ENCODE data around the gene SPOCK2.

Gene SPOCK2

GRCh38 chr10:72022228-72022627, 66.1 kb downstream of the SPOCK2 start:
- no peak for TF ChIP-seq CTCF (IDR thresholded peaks at IDR 0.05; ENCODE audit: extremely low read depth, insufficient read depth, missing control alignments)
- in situ Hi-C loops (cut with MboI; ENCODE audit: low pct_unique_long_range_greater_than_20kb, low sequenced_read_pairs, unreplicated experiment), result no loop called here
- DNase-seq (ENCODE audit: low spot score), result no peak

- no peak for DNase-seq (ENCODE audit: low spot score)
- in situ Hi-C loops (cut with MboI; ENCODE audit: low pct_unique_long_range_greater_than_20kb, low sequenced_read_pairs, unreplicated experiment), result no loop called here
- TF ChIP-seq CTCF (IDR thresholded peaks at IDR 0.05; ENCODE audit: extremely low read depth, insufficient read depth, missing control alignments), result no peak
These were observed 67.2 kb downstream of the SPOCK2 start for GRCh38 chr10:72020914-72021809.

- TF ChIP-seq CTCF (IDR thresholded peaks at IDR 0.05; ENCODE audit: extremely low read depth, insufficient read depth, missing control alignments), result no peak
- in situ Hi-C loops (cut with MboI; ENCODE audit: low pct_unique_long_range_greater_than_20kb, low sequenced_read_pairs, unreplicated experiment), result no loop called here
- DNase-seq (ENCODE audit: low spot score), result no peak
These were observed 69.1 kb downstream of the SPOCK2 start for GRCh38 chr10:72019085-72019876.

GRCh38 chr10:72016608-72017300, 71.6 kb downstream of the SPOCK2 start:
- in situ Hi-C loops (cut with MboI; ENCODE audit: low pct_unique_long_range_greater_than_20kb, low sequenced_read_pairs, unreplicated experiment), result no loop called here
- no peak for DNase-seq (ENCODE audit: low spot score)
- no peak for TF ChIP-seq CTCF (IDR thresholded peaks at IDR 0.05; ENCODE audit: extremely low read depth, insufficient read depth, missing control alignments)

- in situ Hi-C loops (cut with MboI; ENCODE audit: low pct_unique_long_range_greater_than_20kb, low sequenced_read_pairs, unreplicated experiment), result no loop called here
- DNase-seq (ENCODE audit: low spot score), result no peak
- no peak for TF ChIP-seq CTCF (IDR thresholded peaks at IDR 0.05; ENCODE audit: extremely low read depth, insufficient read depth, missing control alignments)
These were observed 72.5 kb downstream of the SPOCK2 start for GRCh38 chr10:72015841-72016240.

- in situ Hi-C loops (cut with MboI; ENCODE audit: low pct_unique_long_range_greater_than_20kb, low sequenced_read_pairs, unreplicated experiment), result no loop called here
- no peak for TF ChIP-seq CTCF (IDR thresholded peaks at IDR 0.05; ENCODE audit: extremely low read depth, insufficient read depth, missing control alignments)
- DNase-seq (ENCODE audit: low spot score), result no peak
These were observed 73.4 kb downstream of the SPOCK2 start for GRCh38 chr10:72014785-72015480.

All from GM13977 (cell line).